ENCODE results near the gene DBF4B.

Gene DBF4B

GRCh38 chr17:44759086-44759915, 50.8 kb downstream of the DBF4B start:
- DNase-seq (ENCODE audit: low read depth, low spot score) = no peak

DNA sequence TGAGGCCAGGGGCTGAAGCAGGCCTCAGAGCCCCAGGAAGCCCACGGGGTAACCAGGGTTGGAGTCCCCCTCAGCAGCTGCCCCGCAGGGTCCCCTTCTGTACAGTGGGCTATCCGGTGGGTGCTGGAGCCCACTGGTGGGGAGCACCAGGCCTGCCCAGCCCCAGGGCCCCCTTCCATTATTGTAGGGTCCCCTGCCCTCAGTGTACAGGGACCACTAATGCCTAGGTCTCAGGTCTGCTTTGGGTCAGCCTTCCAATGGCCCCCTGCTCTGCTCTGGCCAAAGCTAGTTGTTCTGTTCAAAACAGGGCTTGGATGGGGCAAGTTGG, 51.4 kb downstream of the DBF4B start:
- DNase-seq (ENCODE audit: low read depth, low spot score) = no peak

GRCh38 chr17:44760474-44761308, 52.2 kb downstream of the DBF4B start:
- no peak for DNase-seq (ENCODE audit: low read depth, low spot score)

DNA sequence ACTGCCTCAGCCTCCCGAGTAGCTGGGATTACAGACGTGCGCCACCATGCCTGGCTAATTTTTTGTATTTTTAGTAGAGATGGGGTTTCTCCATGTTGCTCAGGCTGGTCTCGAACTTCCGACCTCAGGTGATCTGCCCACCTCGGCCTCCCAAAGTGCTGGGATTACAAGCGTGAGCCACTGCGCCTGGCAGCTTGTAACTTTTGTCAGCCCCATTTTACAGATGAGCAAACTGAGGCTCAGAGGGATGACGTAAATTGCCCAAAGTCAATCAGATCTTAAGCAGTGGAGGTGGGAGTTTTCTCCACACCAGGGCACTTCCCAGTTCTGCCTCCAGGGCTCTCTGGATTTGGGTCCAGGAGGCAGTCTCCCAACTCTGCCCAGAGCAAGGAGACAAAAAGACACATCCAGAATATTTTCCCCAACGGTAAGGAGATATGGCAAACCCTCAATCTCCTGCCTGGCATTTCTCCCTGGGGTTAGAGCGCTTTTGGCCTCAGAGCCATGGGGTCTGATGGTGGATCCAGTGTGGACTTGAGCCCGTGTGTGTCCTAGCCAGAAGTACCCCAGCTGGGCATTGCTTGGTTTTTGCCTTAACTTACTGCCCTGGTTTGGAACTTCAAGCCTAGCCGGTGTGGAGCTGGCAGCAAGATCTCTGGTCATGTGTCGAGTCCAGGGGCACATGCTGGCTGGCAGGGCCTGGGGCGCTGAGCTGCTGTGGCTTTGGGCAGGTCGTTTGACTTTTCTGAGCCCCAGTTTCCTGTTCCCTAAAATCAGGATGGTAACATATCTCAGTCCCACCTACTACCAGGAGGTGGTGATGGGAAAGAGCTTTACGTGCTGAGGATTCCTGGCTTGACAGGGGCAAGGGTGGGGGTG, 53.7 kb downstream of the DBF4B start:
- DNase-seq (ENCODE audit: low read depth, low spot score) = no peak

DNA sequence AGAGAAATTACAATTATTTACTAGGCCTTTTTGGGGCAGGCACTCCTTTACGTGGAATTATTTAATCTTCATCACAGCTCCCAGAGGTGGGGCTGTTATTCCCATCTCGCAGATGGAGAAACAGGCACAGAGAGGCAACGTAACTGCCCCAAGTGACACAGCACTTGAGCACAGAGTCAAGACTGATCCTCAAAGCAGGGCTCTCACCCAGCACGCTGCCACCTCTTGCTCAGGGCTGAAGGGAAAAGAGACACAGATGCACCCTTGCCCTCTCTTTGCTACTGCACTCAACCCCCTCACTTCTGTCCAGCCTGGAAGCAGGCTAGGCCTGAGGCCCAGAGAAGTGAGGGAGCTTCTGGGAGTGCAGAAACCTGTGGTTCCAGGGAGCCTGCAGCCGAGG, 54.7 kb downstream of the DBF4B start:
- no peak for DNase-seq (ENCODE audit: low read depth, low spot score)

DNA sequence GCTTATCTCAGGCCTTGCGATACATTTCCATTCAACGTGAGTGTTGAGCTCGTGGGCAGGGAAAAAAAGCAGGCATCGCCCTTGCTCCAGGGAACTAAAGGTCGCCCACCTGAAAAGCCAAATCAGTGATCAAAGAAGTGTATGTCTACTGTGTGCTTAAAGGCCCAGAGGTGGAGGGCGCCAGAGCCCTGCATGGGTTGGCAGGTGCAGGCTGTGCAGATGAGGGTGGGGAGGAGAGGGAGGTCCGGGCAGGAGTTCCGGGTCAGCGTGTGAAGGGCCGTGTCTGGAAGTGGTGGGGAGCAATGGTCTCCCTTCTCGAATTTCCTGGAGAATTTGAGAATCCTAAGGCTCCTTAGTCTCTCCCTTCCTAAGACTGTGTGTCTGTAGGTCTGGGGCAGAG, 57.5 kb downstream of the DBF4B start:
- no peak for DNase-seq (ENCODE audit: low read depth, low spot score)

GRCh38 chr17:44766409-44767038, 58.1 kb downstream of the DBF4B start:
- DNase-seq (ENCODE audit: low read depth, low spot score) = no peak

DNA sequence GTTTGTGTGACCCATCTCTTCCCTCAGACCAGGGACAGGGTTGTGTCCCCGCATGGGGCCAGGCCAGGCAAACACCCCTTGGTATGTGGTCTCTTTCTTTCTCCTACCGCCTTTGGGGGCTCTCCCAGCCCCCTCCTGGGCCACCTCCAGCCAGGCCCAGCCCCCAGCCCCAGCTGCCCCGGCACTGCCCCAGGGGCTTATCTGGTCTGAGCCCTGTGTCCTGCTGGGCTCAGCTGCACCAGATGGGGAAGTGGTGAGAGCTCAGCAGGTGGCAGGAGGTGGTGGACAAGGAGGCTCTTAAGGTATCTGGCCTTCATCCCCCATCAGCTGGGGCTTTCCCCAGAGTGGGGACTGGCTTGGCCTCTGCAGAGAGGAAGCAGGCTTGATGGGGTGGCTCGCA, 59.0 kb downstream of the DBF4B start:
- DNase-seq (ENCODE audit: low read depth, low spot score) = no peak

DNA sequence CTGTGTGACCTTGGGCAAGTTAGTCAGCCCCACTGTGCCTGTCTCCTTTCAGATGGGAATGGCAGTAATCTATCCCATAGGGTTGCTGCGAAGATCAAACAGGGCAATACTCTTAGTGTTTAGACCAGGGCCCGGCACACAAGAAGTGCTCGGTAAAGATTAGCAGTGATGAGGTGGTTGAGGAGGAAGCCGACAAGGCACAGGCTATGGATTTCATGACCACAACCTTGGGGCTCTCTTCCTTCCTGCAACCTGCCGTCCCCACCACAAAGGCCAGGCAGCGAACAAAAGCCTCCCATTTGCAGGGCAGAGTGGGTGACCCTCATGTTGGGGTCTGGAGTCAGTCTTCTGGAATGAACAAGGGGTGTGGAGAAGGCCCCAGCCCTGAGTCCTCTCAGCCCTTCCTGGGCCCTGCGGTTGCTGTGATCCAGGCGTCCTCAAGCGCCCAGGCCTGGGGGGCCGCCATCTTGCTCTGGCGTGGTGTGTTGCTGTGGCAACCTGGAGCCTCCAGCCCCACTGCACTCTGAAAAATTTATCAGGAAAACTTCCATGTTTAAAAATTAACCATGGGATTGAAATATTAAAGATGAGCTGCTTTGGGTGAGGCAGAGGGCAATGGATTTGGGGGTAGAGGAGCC, 60.2 kb downstream of the DBF4B start:
- DNase-seq (ENCODE audit: low read depth, low spot score) = no peak

GRCh38 chr17:44769230-44769629, 60.8 kb downstream of the DBF4B start:
- no peak for DNase-seq (ENCODE audit: low read depth, low spot score)

DNA sequence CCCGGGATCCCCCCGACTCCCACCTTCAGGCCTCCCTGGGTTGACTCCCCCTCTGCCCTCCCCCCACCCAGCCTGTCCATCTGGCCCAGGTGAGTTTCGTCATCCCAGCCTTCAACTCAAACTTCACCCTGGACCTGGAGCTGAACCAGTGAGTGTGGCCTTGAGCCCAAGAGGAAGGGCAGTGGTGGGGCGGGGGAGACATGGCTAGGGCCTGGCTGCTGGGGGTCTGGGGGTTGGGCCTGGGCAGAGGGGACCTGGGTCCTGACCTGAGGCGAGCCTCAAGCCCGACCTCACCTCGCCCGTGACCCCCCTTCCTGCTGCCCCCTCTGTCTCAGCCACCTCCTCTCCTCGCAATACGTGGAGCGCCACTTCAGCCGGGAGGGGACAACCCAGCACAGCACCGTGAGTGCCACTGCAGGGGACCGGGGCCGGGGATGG, 61.2 kb downstream of the DBF4B start:
- DNase-seq (ENCODE audit: low read depth, low spot score) = no peak

DNA sequence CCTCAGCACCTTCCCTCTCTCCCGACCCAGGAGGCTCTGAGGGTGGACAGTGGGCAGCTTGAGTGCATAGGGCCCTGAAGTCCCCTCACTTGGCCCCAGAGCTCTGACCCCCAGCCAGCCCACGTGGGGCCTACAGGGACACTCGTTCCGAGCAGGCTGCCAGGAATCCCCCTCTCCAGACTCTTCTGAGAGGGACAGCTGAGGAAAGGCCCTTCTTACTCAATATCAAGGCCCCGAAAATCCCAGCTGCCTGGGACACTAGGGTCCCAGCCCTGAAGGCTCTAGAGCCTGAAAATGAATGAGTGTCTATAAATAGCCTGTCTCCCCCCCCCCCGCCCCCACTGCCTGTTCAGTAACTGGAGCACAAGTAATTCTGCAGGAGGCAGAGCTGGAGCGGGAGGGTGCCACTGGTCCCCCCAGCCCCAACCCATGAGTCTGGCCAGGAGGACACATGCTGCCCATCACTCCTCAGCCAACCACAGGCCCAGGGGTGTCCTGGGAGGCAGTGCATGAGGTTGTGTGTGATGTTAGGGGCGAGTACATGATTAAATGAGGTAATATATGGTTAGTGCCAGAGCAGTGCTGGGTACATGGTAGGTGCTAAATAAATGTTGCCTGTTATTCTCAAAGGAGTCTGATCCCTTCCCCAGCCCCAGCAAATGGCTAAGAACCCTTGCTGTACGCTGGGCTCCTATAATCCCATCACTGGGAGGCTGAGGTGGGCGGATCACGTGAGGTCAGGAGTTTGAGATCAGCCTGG, 61.9 kb downstream of the DBF4B start:
- DNase-seq (ENCODE audit: low read depth, low spot score) = no peak

DNA sequence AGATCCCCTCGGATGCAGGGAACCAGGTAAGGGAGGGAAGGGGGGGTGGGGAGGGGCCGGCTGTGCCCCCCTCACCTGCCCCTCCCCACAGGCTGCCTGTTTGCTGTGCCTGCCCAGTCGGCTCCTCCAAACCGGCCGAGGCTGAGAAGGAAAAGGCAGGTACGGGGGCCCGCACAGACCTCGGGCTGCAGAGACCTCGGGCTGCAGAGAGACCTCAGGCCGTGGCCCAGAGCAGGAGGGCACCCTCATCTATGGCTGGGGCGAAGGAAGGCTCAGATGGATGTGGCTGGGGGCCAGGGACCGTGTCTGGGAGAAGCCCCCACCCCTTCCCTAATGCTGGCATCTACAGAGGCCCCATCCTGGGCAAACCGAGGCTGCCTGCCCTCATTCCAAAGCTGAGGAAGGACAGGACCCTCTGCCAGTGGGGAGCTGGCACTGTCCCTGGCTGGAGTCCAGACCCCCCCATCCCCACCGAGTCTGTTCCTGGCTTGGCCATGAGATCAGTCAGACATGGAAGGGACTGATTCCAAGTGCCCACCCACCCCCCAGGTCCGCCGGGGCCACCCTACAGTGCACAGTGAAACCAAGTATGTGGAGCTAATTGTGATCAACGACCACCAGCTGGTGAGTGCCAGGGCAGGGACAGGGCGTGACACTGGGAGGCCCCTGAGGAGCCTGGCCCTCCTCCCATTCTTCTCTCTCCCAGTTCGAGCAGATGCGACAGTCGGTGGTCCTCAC, 64.0 kb downstream of the DBF4B start:
- DNase-seq (ENCODE audit: low read depth, low spot score) = no peak

DNA sequence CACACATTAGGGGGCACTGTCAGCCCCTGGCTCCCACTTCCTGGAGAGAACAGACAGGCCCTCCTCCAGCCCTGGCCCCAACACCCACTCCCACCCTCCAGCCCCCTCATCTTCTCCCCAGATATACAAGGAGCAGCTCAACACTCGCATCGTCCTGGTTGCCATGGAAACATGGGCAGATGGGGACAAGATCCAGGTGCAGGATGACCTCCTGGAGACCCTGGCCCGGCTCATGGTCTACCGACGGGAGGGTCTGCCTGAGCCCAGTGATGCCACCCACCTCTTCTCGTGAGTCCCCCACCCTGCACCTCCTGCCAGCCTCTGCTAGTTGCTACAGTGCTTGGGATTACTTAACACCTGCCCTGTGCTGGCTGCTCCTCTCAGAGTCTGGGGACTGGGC, 64.7 kb downstream of the DBF4B start:
- no peak for DNase-seq (ENCODE audit: low read depth, low spot score)

DNA sequence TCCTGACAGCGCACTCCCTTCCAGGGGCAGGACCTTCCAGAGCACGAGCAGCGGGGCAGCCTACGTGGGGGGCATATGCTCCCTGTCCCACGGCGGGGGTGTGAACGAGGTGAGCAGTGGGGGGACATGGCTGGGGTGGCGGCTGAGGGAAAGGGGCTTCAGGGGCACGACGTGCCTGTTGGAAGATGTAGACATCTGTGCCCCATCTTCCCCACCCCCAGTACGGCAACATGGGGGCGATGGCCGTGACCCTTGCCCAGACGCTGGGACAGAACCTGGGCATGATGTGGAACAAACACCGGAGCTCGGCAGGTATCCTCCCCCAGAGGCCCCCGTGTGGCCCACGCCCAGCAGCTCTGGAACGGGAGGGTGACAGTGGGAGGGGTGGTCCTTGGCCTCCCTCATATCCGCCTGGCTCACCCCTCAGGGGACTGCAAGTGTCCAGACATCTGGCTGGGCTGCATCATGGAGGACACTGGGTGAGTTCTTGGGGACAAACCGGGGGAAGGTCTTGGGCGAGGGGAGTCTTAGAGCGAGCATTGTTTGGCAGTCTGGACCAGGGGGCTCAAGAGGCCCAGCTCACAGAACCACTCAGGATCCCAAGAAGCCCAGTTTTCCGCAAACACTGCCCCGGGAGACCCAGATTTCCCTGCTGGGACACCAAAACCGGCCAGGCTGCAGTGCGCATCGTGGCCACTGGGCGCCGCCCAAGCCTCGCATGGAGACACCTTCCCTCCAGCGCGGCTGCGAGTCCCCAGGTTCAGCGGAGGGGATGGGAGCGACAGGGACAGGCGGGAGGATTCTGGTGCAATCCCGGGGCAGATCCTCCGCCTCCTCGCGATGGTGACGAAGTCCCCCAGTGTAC, 66.0 kb downstream of the DBF4B start:
- no peak for DNase-seq (ENCODE audit: low read depth, low spot score)

DNA sequence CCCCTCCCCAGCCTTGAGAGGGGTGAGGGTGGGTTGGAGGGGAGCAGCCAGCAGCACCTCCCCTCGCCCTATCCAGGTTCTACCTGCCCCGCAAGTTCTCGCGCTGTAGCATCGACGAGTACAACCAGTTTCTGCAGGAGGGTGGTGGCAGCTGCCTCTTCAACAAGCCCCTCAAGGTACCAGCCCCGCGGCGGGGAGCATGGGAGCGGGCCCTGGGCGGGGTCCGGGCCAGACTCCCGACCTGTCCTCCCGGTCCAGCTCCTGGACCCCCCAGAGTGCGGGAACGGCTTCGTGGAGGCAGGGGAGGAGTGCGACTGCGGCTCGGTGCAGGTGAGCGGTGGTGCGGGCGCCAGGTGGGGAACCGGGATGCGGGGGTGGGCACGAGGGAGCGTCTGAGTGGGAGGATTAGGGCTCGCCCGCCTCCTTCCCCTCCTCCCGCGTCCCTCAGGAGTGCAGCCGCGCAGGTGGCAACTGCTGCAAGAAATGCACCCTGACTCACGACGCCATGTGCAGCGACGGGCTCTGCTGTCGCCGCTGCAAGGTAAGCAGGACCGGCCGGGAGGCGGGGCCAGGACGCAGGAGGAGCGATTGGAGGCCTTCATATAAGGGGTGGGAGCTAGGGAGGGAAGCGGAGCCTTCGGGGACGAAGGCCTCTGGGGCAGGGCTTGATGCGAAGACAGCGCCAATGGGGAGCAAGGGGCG, 66.8 kb downstream of the DBF4B start:
- peak; percentile 92 for DNase-seq (ENCODE audit: low read depth, low spot score)

- DNase-seq (ENCODE audit: low read depth, low spot score) = no peak
These were observed 67.6 kb downstream of the DBF4B start for GRCh38 chr17:44775838-44776621.

Data from brain pericyte (primary cell).